ENCODE results near the gene PNMA1.

DNA sequence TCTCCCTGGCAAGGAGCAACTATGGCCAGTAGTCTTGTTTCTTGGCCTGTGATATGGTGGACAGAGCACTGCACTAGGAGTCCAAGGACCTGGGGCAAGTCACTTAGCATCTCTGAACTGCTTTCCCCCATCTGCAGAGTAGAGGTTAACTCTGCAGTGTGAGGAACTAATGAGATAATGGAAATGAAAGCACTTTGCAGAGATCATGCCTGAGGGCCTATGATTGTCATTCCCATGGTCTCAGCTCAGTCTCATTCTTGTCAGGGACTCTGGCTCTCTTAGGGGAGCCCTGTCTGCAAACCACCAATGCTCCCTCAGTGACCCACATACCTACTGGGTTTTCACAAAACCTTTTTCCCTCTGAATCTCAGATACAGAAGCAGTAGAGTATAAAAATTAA, 6.5 kb upstream of the PNMA1 start:
- TF ChIP-seq, protein P1, sequence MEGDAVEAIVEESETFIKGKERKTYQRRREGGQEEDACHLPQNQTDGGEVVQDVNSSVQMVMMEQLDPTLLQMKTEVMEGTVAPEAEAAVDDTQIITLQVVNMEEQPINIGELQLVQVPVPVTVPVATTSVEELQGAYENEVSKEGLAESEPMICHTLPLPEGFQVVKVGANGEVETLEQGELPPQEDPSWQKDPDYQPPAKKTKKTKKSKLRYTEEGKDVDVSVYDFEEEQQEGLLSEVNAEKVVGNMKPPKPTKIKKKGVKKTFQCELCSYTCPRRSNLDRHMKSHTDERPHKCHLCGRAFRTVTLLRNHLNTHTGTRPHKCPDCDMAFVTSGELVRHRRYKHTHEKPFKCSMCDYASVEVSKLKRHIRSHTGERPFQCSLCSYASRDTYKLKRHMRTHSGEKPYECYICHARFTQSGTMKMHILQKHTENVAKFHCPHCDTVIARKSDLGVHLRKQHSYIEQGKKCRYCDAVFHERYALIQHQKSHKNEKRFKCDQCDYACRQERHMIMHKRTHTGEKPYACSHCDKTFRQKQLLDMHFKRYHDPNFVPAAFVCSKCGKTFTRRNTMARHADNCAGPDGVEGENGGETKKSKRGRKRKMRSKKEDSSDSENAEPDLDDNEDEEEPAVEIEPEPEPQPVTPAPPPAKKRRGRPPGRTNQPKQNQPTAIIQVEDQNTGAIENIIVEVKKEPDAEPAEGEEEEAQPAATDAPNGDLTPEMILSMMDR (IDR thresholded peaks at IDR 0.05): no peak
- TF ChIP-seq POLR2A (IDR thresholded peaks at IDR 0.05): no peak
